OCI-LY7 (cell line): ENCODE data around the gene ILDR2. TPM values are rescaled to one million over a fixed set of nuclear protein-coding genes. Genes with fewer than 3 reads are reported as not detected.

Experiments
- BruUV-seq: library from RNA; stranded (reverse); fragments of 400-500 nt; replicated peaks from 2 replicates; lab custom pipeline; 2021; lab: Mats Ljungman, UMichigan
- CTCF ChIA-PET: fragments of 300-600 bp; sonication (Branson Sonifier 250); formaldehyde crosslinking; loops from one replicate; lab custom pipeline; 2022; ENCODE audit warnings: antibody characterized with exemption; ENCODE audit not compliant: unreplicated experiment; lab: Charles Lee
- POLR2A ChIA-PET: fragments of 300-600 bp; sonication (Branson Sonifier 250); formaldehyde crosslinking; loops from one replicate; lab custom pipeline; 2022; ENCODE audit warnings: antibody characterized with exemption; lab: Charles Lee
- DNase-seq: peaks from one replicate; pipeline ENCODE4 v3.0.0-alpha.2; 2015; ENCODE audit warnings: low spot score
- H2AFZ ChIP-seq: fragments of 200-600 bp; sonication (generic), shearing (Covaris generic); 2 replicates; pipeline ENCODE4 v1.6.1; 2014; ENCODE audit warnings: mild to moderate bottlenecking, antibody characterized with exemption, low read length, moderate library complexity
- H3K27ac ChIP-seq: fragments of 200-600 bp; sonication (generic); 2 replicates; pipeline ENCODE4 v1.5.1; 2014; ENCODE audit warnings: mixed run types, low read depth, mild to moderate bottlenecking, moderate library complexity, low read length, inconsistent platforms; ENCODE audit not compliant: poor library complexity, severe bottlenecking
- H3K36me3 ChIP-seq: fragments of 200-600 bp; sonication (generic); 2 replicates; pipeline ENCODE4 v1.6.1; 2014; ENCODE audit warnings: mild to moderate bottlenecking, antibody characterized with exemption, low read length, moderate library complexity, mixed read lengths; ENCODE audit not compliant: insufficient read depth
- H3K4me1 ChIP-seq: fragments of 200-600 bp; sonication (generic); 2 replicates; pipeline ENCODE4 v1.5.1; 2014; ENCODE audit warnings: mild to moderate bottlenecking, low read length; ENCODE audit not compliant: insufficient read depth, poor library complexity, severe bottlenecking
- H3K4me2 ChIP-seq: fragments of 200-600 bp; sonication (generic); 2 replicates; pipeline ENCODE4 v1.6.1; 2014; ENCODE audit warnings: mild to moderate bottlenecking, low read length
- H3K4me3 ChIP-seq: fragments of 200-600 bp; sonication (generic); 2 replicates; pipeline ENCODE4 v1.5.1; 2014; ENCODE audit warnings: mild to moderate bottlenecking, low read depth, low read length; ENCODE audit not compliant: poor library complexity, severe bottlenecking
- H3K79me2 ChIP-seq: fragments of 200-600 bp; sonication (generic); 2 replicates; pipeline ENCODE4 v1.6.1; 2016; ENCODE audit warnings: low read depth, mild to moderate bottlenecking, low read length, moderate library complexity, mixed read lengths; ENCODE audit not compliant: insufficient read depth
- H3K9me2 ChIP-seq: fragments of 200-600 bp; sonication (generic); 2 replicates; pipeline ENCODE4 v1.6.1; 2016; ENCODE audit warnings: mild to moderate bottlenecking, low read length, mixed read lengths; ENCODE audit not compliant: insufficient read depth
- H3K9me3 ChIP-seq: fragments of 200-600 bp; sonication (generic); 2 replicates; pipeline ENCODE4 v1.6.1; 2014; ENCODE audit warnings: mild to moderate bottlenecking, mixed run types, low read length, mixed read lengths
- H4K20me1 ChIP-seq: fragments of 200-600 bp; sonication (generic); 2 replicates; pipeline ENCODE4 v1.6.1; 2014; ENCODE audit warnings: mild to moderate bottlenecking, antibody characterized with exemption, low read length, moderate library complexity, mixed read lengths; ENCODE audit not compliant: insufficient read depth
- CTCF ChIP-seq: fragments of 200-600 bp; sonication (generic); conservative IDR thresholded peaks from 2 replicates; pipeline ENCODE4 v1.5.1; 2014; ENCODE audit warnings: mild to moderate bottlenecking, antibody characterized with exemption, low read length, moderate library complexity, mixed read lengths
- EZH2phosphoT487 ChIP-seq: fragments of 200-600 bp; sonication (generic); IDR thresholded peaks from 2 replicates; pipeline ENCODE4 v1.6.1; 2018; ENCODE audit warnings: low read depth, borderline replicate concordance, mild to moderate bottlenecking, mixed run types, antibody characterized with exemption, low read length, moderate library complexity, mixed read lengths
- intact Hi-C: fragments of 100-400 bp; cut with micrococcal nuclease; formaldehyde crosslinking; loops from one replicate; pipeline ENCODE4 v1.10.0; 2022; ENCODE audit not compliant: unreplicated experiment
- total RNA-seq, 2 experiments: library from RNA; depleted of rRNA in 1 of 2; stranded (reverse); fragments of >200 nt in 1 of 2; shearing (Covaris generic) in 1 of 2; gene quantifications; 2 replicates each; pipeline ENCODE4 v1.2.3, GENCODE V29; 2014 to 2022

ILDR2 gene
- total RNA-seq, 2 experiments from 2014 or later, result 3.2 to 5.3 TPM

- no peak for DNase-seq
- Histone ChIP-seq H3K4me3 (no peak overlapping the region), H4K20me1 (no peaks in the 10 kb centered on the region), H3K36me3 (no peaks in the 10 kb centered on the region), H3K4me2 (no peak overlapping the region), H3K27ac (no peak overlapping the region), H3K9me2 (no peaks in the 10 kb centered on the region), H3K9me3 (no peaks in the 10 kb centered on the region), H3K4me1 (no peaks in the 10 kb centered on the region), H2AFZ (no peak overlapping the region), H3K79me2 (no peaks in the 10 kb centered on the region)
- no peak for TF ChIP-seq CTCF
- TF ChIP-seq EZH2phosphoT487, result no peak
- no TSS peak for BruUV-seq
- CTCF ChIA-PET, result no interaction called here
- intact Hi-C loops, result no loop called here
- POLR2A ChIA-PET, result no interaction called here
Observed at GRCh38 chr1:167011560-167012191, 36.3 kb upstream of the ILDR2 start.

- no peak for DNase-seq
- no peaks in the 10 kb centered on the region for H3K9me3 ChIP-seq
- POLR2A ChIA-PET, result no interaction called here
- H3K9me2 ChIP-seq, result no peaks in the 10 kb centered on the region
- H3K4me1 ChIP-seq, result no peaks in the 10 kb centered on the region
- no peaks in the 10 kb centered on the region for H3K36me3 ChIP-seq
- intact Hi-C loops, result no loop called here
- H3K79me2 ChIP-seq, result no peaks in the 10 kb centered on the region
- H3K4me3 ChIP-seq, result no peak overlapping the region
- no peak overlapping the region for H3K4me2 ChIP-seq
- no peak overlapping the region for H2AFZ ChIP-seq
- no peaks in the 10 kb centered on the region for H4K20me1 ChIP-seq
- BruUV-seq, result no TSS peak
- TF ChIP-seq CTCF, result no peak
- no peak for TF ChIP-seq EZH2phosphoT487
- CTCF ChIA-PET, result no interaction called here
- no peak overlapping the region for H3K27ac ChIP-seq
Observed at GRCh38 chr1:167003711-167004110, 28.4 kb upstream of the ILDR2 start.

- ChIA-PET CTCF (no interaction called here), POLR2A (interaction anchor here (1.0 kb wide), 1 partner anchor 20 kb away, joined by 3 read pairs; no protein-coding TSS in a partner anchor)
- TF ChIP-seq EZH2phosphoT487, result no peak
- TF ChIP-seq CTCF, result no peak
- H2AFZ ChIP-seq, result no peak overlapping the region
- H3K79me2 ChIP-seq, result no peaks in the 10 kb centered on the region
- no peak for DNase-seq
- H3K9me3 ChIP-seq, result no peaks in the 10 kb centered on the region
- no peaks in the 10 kb centered on the region for H4K20me1 ChIP-seq
- BruUV-seq, result no TSS peak
- no peaks in the 10 kb centered on the region for H3K4me1 ChIP-seq
- no peaks in the 10 kb centered on the region for H3K9me2 ChIP-seq
- H3K36me3 ChIP-seq, result no peaks in the 10 kb centered on the region
- H3K4me3 ChIP-seq, result no peak overlapping the region
- H3K4me2 ChIP-seq, result no peak overlapping the region
- intact Hi-C loops, result no loop called here
- no peak overlapping the region for H3K27ac ChIP-seq
Observed at GRCh38 chr1:167002354-167002753, 27.0 kb upstream of the ILDR2 start.
